ENCODE results near the gene BAHCC1. TPM values are rescaled to one million over a fixed set of nuclear protein-coding genes. Genes with fewer than 3 reads are reported as not detected.

BAHCC1 gene
- total RNA-seq, 1 experiment from 2014 or later: 29.8 TPM

DNA sequence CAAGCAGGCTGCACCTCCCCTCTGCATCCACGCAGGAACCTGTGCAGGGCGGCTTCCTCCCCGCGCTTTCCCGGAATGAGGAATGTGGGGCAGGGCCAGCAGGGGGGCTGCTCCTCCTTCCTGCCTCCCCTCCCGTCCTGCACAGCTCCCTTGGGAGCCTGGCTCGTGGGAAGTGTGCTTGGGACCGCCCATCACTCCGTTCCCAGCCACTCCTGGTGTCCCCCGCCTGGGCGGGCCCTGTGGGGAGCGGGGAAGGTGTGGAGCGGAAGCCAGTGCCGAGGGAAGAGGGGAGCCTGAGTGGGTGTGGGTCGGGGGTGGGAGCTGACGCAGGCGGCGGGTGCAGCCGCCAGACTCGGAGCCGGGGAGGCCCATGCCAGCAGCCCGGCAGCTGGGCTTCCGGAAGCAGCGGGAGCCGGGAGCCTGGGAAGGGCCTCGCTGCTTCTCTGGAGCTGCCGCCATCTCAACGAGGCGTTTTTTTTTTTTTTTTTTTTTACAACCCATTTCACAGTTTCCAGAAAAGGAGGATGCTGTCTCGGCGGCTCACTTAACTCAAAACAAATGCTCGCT, 24.1 kb downstream of the BAHCC1 start:
- ChIA-PET CTCF (interaction anchor here (0.6 to 3.6 kb wide), 9 partner anchors 10 to 302 kb away, joined by 3 to 22 read pairs (median 3); no protein-coding TSS in a partner anchor), POLR2A (interaction anchor here (0.6 kb wide), 1 partner anchor 85 kb away, joined by 5 read pairs; no protein-coding TSS in a partner anchor)
- no peak overlapping the region for H3K4me3 Mint-ChIP-seq

DNA sequence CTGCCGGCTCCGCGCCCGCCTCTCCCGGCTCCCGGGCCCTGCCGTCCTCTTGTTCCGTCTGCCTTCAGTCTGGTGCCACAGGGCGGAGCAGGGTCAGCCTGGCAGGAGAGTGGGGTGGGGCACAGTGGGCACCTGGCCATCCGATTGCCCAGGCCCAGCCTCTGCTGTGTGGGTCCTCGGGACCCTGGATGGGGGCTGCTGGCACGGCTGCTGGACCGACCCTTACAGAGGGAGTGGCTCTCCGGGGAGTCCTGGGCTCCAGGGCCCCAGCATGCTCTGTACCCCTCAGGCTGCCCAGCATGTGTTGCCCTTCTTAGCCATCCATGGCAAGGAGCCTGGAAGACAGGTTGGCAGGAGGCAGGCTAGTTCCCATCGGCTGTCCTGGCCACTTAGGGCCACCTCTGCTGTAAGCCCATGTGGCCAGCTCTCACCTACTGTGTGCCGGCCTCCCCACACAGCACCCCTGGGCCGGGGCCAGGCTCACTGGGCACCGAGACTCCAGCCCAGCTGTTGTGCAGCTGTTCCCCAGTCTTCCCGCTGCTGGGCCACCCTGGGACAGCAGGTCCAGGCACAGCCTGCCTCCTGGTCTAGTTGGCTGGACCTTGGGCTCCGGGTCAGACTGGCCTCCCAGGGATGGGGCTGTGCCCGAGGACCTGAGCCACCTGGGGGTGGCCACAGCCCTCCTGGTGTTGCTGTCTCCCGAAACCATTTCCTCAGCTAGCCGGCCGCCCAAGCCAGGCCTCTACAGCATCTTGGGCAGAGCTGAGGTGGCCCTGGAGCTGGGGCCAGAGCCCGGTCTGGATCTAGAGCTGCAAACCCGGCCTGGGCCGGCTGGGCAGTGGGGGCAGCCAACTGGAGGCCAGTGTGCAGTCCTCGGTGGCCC, 24.9 kb downstream of the BAHCC1 start:
- H3K9me3 Mint-ChIP-seq: no peaks in the 10 kb centered on the region
- no peaks in the 10 kb centered on the region for H3K27me3 Mint-ChIP-seq (ENCODE audit: low read depth)
- no peaks in the 10 kb centered on the region for H3K4me1 Mint-ChIP-seq
- CTCF ChIA-PET: interaction anchor here (0.7 to 3.6 kb wide), 9 partner anchors 9 to 288 kb away, joined by 3 to 22 read pairs (median 3); no protein-coding TSS in a partner anchor
- no peaks in the 10 kb centered on the region for H3K36me3 Mint-ChIP-seq
- DNase-seq (ENCODE audit: low spot score): no peak
- ATAC-seq: no peak
- TF ChIP-seq, protein P1, sequence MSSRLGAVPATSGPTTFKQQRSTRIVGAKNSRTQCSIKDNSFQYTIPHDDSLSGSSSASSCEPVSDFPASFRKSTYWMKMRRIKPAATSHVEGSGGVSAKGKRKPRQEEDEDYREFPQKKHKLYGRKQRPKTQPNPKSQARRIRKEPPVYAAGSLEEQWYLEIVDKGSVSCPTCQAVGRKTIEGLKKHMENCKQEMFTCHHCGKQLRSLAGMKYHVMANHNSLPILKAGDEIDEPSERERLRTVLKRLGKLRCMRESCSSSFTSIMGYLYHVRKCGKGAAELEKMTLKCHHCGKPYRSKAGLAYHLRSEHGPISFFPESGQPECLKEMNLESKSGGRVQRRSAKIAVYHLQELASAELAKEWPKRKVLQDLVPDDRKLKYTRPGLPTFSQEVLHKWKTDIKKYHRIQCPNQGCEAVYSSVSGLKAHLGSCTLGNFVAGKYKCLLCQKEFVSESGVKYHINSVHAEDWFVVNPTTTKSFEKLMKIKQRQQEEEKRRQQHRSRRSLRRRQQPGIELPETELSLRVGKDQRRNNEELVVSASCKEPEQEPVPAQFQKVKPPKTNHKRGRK (CRISPR knock-in tag; IDR thresholded peaks at IDR 0.05; ENCODE audit: borderline replicate concordance): no peak
- TF ChIP-seq ZNF138 (CRISPR knock-in tag; conservative IDR thresholded peaks at IDR 0.05): no peak
- TF ChIP-seq TP53 (CRISPR knock-in tag; IDR thresholded peaks at IDR 0.05): no peak
- H3K27ac Mint-ChIP-seq: no peak overlapping the region
- POLR2A ChIA-PET: no interaction called here
- H3K4me3 Mint-ChIP-seq: no peak overlapping the region

More for the DNA sequence above, 24.1 kb downstream of the BAHCC1 start:
- Mint-ChIP-seq H3K4me1 (no peaks in the 10 kb centered on the region), H3K36me3 (no peaks in the 10 kb centered on the region), H3K9me3 (no peaks in the 10 kb centered on the region), H3K27ac (no peak overlapping the region), H3K27me3 (ENCODE audit: low read depth) (no peaks in the 10 kb centered on the region)
- ATAC-seq (peak; percentile 18; the same call in 1 of the 2 replicates), DNase-seq (ENCODE audit: low spot score) (no peak)
- TF ChIP-seq ZNF423 (CRISPR knock-in tag; IDR thresholded peaks at IDR 0.05) (peak; percentile 86), HMGA2 (CRISPR knock-in tag; IDR thresholded peaks at IDR 0.05) (no peak), OVOL2 (CRISPR knock-in tag; IDR thresholded peaks at IDR 0.05; ENCODE audit: borderline replicate concordance) (no peak), CREM (CRISPR knock-in tag; IDR thresholded peaks at IDR 0.05) (no peak), ZNF219 (CRISPR knock-in tag; IDR thresholded peaks at IDR 0.05; ENCODE audit: borderline replicate concordance) (no peak)
- TF ChIP-seq, protein P2, sequence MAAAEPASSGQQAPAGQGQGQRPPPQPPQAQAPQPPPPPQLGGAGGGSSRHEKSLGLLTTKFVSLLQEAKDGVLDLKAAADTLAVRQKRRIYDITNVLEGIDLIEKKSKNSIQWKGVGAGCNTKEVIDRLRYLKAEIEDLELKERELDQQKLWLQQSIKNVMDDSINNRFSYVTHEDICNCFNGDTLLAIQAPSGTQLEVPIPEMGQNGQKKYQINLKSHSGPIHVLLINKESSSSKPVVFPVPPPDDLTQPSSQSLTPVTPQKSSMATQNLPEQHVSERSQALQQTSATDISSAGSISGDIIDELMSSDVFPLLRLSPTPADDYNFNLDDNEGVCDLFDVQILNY (CRISPR knock-in tag; IDR thresholded peaks at IDR 0.05): no peak
- TF ChIP-seq, protein P3, sequence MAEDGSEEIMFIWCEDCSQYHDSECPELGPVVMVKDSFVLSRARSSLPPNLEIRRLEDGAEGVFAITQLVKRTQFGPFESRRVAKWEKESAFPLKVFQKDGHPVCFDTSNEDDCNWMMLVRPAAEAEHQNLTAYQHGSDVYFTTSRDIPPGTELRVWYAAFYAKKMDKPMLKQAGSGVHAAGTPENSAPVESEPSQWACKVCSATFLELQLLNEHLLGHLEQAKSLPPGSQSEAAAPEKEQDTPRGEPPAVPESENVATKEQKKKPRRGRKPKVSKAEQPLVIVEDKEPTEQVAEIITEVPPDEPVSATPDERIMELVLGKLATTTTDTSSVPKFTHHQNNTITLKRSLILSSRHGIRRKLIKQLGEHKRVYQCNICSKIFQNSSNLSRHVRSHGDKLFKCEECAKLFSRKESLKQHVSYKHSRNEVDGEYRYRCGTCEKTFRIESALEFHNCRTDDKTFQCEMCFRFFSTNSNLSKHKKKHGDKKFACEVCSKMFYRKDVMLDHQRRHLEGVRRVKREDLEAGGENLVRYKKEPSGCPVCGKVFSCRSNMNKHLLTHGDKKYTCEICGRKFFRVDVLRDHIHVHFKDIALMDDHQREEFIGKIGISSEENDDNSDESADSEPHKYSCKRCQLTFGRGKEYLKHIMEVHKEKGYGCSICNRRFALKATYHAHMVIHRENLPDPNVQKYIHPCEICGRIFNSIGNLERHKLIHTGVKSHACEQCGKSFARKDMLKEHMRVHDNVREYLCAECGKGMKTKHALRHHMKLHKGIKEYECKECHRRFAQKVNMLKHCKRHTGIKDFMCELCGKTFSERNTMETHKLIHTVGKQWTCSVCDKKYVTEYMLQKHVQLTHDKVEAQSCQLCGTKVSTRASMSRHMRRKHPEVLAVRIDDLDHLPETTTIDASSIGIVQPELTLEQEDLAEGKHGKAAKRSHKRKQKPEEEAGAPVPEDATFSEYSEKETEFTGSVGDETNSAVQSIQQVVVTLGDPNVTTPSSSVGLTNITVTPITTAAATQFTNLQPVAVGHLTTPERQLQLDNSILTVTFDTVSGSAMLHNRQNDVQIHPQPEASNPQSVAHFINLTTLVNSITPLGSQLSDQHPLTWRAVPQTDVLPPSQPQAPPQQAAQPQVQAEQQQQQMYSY (CRISPR knock-in tag; IDR thresholded peaks at IDR 0.05): peak; percentile 34; the same call in 1 of the 2 replicates

DNA sequence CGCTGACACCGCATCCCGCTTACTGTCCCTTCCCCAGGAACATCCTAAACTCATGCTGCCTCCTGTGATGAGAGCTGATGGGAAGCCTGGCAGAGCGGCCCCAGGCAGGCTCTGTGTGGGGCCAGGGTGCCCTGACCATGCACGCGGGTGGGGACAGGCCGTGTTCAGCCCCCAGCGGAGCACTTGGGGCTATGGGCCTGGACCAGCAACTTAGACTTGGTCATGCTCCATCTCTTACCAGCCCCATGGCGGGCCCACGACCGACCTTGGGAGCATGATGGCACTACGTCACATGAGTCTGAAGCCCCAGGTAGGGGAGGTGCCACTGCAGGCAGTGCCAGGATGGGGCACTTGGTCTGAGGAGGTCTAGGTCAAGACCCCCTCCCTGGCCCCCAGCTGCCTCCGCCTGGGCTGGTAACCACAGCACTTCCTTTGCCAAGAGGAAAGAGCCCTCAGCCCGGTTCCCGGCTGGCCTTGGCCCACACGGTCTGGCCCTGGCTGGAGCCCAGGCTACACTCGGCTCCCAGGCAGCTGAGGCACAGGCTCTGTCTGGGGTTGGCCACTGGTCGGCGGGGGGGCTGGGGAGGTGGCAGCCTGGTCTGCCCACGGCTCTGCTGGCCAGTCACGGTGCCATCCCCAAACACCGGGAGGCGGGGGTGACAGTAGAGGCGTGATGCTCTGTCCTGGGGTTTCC, 25.7 kb downstream of the BAHCC1 start:
- POLR2A ChIA-PET: no interaction called here
- no peak for ATAC-seq
- TF ChIP-seq ATF1 (CRISPR knock-in tag; IDR thresholded peaks at IDR 0.05) (no peak), MXD4 (CRISPR knock-in tag; IDR thresholded peaks at IDR 0.05; ENCODE audit: borderline replicate concordance) (no peak), NFATC4 (CRISPR knock-in tag; IDR thresholded peaks at IDR 0.05) (no peak), CBFB (CRISPR knock-in tag; IDR thresholded peaks at IDR 0.05; ENCODE audit: low read depth) (no peak), CREB1 (CRISPR knock-in tag; IDR thresholded peaks at IDR 0.05) (no peak), FOXP1 (CRISPR knock-in tag; IDR thresholded peaks at IDR 0.05; ENCODE audit: borderline replicate concordance) (no peak), JAZF1 (CRISPR knock-in tag; IDR thresholded peaks at IDR 0.05) (no peak)
- TF ChIP-seq, protein P4, sequence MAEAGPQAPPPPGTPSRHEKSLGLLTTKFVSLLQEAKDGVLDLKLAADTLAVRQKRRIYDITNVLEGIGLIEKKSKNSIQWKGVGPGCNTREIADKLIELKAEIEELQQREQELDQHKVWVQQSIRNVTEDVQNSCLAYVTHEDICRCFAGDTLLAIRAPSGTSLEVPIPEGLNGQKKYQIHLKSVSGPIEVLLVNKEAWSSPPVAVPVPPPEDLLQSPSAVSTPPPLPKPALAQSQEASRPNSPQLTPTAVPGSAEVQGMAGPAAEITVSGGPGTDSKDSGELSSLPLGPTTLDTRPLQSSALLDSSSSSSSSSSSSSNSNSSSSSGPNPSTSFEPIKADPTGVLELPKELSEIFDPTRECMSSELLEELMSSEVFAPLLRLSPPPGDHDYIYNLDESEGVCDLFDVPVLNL (CRISPR knock-in tag; IDR thresholded peaks at IDR 0.05; ENCODE audit: borderline replicate concordance, low read depth): no peak
- TF ChIP-seq, protein P5, sequence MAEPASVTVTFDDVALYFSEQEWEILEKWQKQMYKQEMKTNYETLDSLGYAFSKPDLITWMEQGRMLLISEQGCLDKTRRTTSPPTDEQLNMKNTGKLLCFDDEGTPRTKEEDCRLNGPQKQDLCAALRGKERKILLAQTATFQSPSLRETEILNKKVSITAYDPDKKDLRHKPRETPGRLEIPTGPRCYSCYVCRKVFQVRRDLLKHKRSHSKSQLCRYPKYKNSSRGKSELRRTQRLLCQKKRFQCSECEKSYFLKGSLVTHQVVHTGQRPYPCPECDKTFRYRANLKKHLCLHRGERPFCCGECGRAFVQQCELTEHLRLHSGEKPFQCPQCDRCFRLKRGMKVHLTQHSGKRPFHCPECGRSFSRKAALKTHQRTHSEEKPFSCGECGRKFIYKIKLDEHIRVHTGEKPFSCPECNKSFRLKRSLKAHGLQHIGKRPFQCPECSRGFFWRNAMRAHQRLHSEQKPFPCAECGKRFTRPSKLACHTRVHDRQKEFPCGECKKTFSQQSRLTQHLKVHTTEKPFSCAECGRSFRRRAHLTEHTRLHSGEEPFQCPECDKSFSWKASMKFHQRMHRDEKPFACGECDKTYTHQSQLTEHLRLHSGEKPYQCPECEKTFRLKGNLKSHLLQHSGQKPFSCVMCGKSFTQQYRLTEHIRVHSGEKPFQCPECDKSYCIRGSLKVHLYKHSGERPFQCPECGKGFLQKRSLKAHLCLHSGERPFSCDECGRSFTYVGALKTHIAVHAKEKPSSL (CRISPR knock-in tag; conservative IDR thresholded peaks at IDR 0.05): no peak

More for the DNA sequence above, 25.7 kb downstream of the BAHCC1 start:
- Mint-ChIP-seq H3K4me3 (no peak overlapping the region), H3K27me3 (ENCODE audit: low read depth) (no peaks in the 10 kb centered on the region), H3K27ac (no peak overlapping the region), H3K9me3 (no peaks in the 10 kb centered on the region), H3K4me1 (no peaks in the 10 kb centered on the region), H3K36me3 (no peaks in the 10 kb centered on the region)
- CTCF ChIA-PET: interaction anchor here (0.9 to 3.6 kb wide), 5 partner anchors 10 to 102 kb away, joined by 3 to 22 read pairs (median 5); no protein-coding TSS in a partner anchor
- DNase-seq (ENCODE audit: low spot score): no peak
